H54 (cell line): ENCODE results near the gene IL3RA.
"Not testable (repeated sequence)": the region's sequence is repeated elsewhere in the genome, so short reads cannot be mapped to it uniquely, and the experiment has no call there.

Source experiments
- DNase-seq: peaks from one replicate; pipeline ENCODE4 v3.0.0; 2011; ENCODE audit warnings: low spot score, mixed read lengths; ENCODE audit not compliant: insufficient read length
- FAIRE-seq: peaks from 3 replicates; lab custom pipeline; 2011; peaks lifted over from hg19 to GRCh38; lab: Jason Lieb, UNC
- POLR2A ChIP-seq: IDR thresholded peaks from 2 replicates; pipeline ENCODE4 v1.6.1; 2011; ENCODE audit warnings: low read depth, mild to moderate bottlenecking, low read length

IL3RA gene

DNA sequence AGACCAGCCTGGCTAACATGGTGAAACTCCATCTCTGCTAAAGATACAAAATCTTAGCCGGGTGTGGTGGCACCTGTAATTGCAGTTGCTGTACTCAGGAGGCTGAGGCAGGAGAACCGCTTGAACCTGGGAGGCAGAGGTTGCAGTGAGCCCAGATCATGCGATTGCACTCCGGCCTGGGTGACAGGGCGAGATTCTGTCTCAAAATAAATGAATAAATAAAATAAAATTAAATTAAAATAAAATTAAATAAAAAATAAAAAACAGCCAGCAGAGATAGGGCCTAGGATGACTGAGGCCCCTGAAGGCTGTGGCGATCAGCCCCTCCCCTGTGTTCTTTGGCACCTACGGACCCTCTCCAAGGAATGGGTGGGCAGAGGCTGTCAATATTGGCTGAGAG lies 22.8 kb upstream of the IL3RA start:
- FAIRE-seq, result no peak
- no peak for DNase-seq
- no peak for TF ChIP-seq POLR2A

DNA sequence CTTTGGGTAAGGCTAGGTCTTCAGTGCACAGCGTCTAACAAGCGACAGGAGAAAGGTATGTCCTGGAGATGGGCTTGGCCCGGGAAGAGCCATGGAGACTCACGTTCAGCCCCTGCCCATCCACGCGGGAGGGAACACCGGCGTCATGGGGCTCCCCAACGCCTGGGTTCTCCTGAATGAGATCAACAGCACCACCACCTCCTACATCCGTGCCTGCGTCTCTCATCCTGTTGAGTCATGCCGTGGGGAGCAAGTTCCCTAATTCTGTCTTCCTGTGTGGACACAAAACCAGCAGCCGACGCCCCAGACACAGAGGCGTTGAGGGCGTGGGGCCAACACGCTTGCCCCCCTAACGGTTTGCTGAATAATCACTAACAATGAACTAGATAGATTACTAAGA lies 20.1 kb upstream of the IL3RA start:
- TF ChIP-seq POLR2A, result no peak
- FAIRE-seq (no peak), DNase-seq (no peak)

DNA sequence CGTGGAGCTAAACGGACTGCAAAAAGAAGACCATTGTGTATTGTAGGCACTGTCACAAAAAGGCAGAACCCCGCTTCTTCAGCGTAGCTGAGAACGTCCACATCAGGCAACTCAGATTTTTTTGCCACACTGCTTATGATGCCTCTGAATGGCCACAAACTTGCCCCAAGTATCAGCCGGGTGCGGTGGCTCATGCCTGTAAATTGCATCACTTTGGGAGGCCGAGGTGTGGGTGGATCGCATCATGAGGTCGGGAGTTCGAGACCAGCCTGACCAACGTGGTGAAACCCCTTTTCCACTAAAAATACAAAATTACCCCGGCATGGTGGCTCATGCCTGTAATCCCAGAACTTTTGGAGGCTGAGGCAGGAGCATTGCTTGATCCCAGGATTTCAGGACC lies 14.9 kb upstream of the IL3RA start:
- DNase-seq (no peak), FAIRE-seq (no peak)
- TF ChIP-seq POLR2A, result no peak

GRCh38 chrX:1322393-1322792 lies 14.2 kb upstream of the IL3RA start:
- FAIRE-seq, result no peak
- no peak for DNase-seq
- TF ChIP-seq POLR2A, result no peak

DNA sequence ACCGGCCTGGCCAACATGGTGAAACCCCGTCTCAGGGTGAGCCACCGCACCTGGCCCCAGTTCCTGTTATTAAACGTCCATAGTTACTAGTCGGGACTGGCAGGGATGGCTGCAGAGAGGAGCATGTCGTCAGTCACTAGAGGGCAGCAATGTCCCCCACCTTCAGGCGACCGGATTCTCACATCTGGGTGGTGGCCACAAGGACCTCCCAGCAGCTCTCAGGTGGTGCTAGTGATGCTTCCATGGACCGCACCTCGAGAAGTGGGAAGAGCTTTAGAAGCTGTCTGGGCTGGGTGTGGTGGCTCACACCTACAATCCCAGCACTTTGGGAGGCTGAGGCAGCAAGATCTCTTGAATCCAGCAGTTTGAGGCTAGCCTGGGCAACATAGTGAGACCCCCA lies 13.3 kb upstream of the IL3RA start:
- FAIRE-seq (no peak), DNase-seq (no peak)
- no peak for TF ChIP-seq POLR2A

DNA sequence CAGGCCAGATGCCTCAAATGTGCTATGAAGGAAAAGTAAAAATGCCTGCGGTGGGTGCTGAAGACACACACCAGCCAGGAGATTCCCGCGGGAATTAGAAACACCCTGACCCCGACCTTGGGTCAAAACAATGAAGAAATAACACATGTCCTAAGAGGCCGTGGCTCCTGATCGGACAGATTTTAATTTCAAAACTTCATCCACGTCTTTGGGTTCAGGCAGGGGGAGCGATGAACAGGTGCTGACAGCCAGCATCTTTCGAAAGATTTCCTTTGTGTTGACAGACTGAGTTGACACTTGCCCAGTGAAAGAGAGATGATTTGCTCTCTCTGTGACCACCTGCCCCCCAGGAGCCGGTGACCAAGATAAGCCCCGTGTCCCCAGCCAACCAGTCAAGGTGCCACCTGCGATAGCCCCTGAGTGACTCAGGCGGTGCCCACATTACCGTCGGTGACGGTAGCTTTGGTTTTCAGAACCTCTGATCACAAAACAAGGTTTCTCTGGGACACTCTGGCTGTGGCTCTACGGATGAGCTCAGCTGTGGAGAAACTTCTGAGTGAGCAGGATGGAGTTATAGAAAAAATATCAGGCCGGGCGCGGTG lies 11.0 kb upstream of the IL3RA start:
- no peak for FAIRE-seq
- DNase-seq, result no peak
- no peak for TF ChIP-seq POLR2A

GRCh38 chrX:1327651-1328304 lies 8.8 kb upstream of the IL3RA start:
- FAIRE-seq, result no peak
- TF ChIP-seq POLR2A, result no peak

DNA sequence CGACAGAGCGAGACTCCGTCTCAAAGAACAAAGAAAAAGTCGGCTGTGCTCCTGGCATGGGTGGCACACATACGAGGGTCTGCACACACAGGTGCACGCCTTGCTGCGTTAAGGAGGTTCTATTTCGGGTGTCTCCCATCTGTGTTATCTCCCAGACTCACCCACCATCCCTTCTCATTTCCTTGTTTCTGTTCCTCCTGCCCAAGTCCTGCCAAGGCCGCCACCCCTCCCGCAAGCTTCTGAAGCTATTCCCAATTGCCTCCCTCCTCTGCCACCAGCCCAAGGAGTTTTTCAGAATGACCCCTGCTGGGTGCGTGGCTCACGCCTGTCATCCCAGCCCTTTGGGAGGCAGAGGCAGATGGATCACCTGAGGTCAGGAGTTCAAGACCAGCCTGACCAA lies 6.0 kb upstream of the IL3RA start:
- DNase-seq, result no peak
- FAIRE-seq, result no peak
- TF ChIP-seq POLR2A, result no peak

More at GRCh38 chrX:1327651-1328304, 8.8 kb upstream of the IL3RA start:
- DNase-seq, result no peak

DNA sequence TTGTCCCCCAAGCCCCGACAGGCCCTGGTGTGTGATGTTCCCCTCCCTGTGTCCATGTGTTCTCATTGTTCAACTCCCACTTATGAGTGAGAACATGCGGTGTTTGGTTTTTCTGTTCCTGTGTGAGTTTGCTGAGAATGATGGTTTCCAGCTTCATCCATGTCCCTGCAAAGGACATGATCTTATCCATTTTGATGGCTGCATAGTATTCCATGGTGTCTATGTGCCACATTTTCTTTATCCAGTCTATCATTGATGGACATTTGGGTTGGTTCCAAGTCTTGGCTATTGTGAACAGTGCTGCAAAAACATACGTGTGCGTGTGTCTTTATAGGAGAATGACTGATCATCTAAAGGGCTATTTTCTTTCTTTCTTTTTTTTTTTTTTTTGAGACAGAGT lies 4.2 kb upstream of the IL3RA start:
- DNase-seq, FAIRE-seq: not testable (repeated sequence)

DNA sequence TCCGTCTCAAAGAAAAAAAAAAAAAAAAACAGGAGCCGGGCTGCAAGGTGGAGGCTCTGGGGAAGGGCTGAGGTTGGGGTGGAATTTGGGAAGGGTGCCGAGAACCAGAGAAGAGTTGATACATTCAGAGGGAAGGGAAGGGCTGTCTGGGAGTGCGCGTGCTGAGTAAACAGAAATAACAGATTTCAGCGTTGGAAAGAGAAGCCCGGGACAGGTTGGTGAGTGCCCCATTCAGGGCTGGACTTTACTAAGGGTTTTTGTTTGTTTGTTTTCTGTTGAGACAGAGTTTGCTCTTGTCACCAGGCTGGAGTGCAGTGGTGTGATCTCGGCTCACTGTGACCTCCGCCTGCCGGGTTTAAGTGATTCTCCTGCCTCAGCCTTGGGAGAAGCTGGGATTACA lies 1.7 kb upstream of the IL3RA start:
- no peak for FAIRE-seq
- no peak for DNase-seq
- no peak for TF ChIP-seq POLR2A

DNA sequence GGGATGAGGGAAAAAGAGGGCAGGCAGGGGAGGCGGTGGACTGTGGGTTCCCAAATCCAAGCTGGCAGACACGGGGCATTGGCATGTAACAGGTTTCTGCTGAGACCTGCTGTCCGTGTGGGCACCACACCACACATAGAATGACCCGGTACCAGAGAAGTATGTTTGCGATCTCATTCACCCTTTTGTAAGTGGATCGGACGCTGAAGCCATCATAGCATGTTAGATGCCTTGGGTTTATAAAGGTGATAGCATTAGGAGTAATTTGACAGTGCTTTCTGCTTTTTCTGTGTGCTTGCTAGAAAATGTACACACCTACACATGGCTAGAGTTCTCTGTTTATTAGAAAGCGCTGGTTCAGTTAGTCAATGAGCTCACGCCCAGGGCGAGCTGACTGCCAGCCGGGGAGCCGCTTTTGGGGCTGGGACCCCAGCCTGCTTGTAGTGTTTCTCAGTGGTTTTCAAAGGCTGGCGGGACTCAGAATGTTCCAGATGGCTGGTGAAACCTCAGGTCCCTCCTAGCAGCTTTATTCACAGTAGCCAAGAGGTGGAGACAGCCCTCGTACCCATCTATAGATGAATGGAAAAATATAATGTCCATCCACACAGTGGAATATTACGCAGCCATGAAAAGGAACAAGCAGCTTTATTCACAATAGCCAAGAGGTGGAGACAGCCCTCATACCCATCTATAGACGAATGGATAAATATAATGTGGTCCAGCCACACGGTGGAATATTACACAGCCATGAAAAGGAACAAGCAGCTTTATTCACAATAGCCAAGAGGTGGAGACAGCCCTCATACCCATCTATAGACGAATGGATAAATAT lies 579 bp downstream of the IL3RA start:
- no peak for DNase-seq
- TF ChIP-seq POLR2A, result no peak

GRCh38 chrX:1341545-1342184 lies 5.1 kb downstream of the IL3RA start:
- no peak for FAIRE-seq
- no peak for DNase-seq
- no peak for TF ChIP-seq POLR2A

More for the DNA sequence above, 579 bp downstream of the IL3RA start:
- FAIRE-seq, result no peak

GRCh38 chrX:1349606-1350005 lies 13.0 kb downstream of the IL3RA start:
- not testable (repeated sequence) for FAIRE-seq, DNase-seq

GRCh38 chrX:1351981-1352714 lies 15.6 kb downstream of the IL3RA start:
- TF ChIP-seq POLR2A, result no peak
- FAIRE-seq, result no peak
- DNase-seq, result no peak
